ENCODE data around the gene CASP2. TPM values are rescaled to one million over a fixed set of nuclear protein-coding genes. Genes with fewer than 3 reads are reported as not detected.

The CASP2 gene
- total and polyA plus RNA-seq, 2 of the 8 experiments (the other 6 are each of a cell fraction or from before 2014, with no cell fraction given): 23.7 to 35.3 TPM

- TF ChIP-seq KDM1A (IDR thresholded peaks at IDR 0.05; ENCODE audit: borderline replicate concordance, low read length): no peak
- no peak for TF ChIP-seq RAD21 (IDR thresholded peaks at IDR 0.05 in 1 of 2, conservative IDR thresholded peaks at IDR 0.05 in 1 of 2; ENCODE audit: low read depth in 2 of 2, low read length in 2 of 2)
- TF ChIP-seq NRF1 (IDR thresholded peaks at IDR 0.05; ENCODE audit: low read depth, low read length): no peak
- TF ChIP-seq BCL11A (IDR thresholded peaks at IDR 0.05; ENCODE audit: low read depth in 2 of 2, low read length in 2 of 2): no peak
- no peak for TF ChIP-seq USF2 (IDR thresholded peaks at IDR 0.05; ENCODE audit: low read length)
- TF ChIP-seq MAX (IDR thresholded peaks at IDR 0.05): no peak
Measured at GRCh38 chr7:143337216-143337615, 49.1 kb downstream of the CASP2 start (continued).

All from H1 (cell line).